HG03135 (cell line): ENCODE results near the gene SYMPK.

Experiments
- ATAC-seq: cut with Tn5 transposase; IDR thresholded peaks from one replicate; pipeline ENCODE4 v1.9.1; 2021; ENCODE audit warnings: mild to moderate bottlenecking, moderate library complexity; ENCODE audit not compliant: unreplicated experiment

The SYMPK gene

GRCh38 chr19:45886427-45887199 lies 23.7 kb upstream of the SYMPK start:
- ATAC-seq = peak; percentile 44

- peak; percentile 49 for ATAC-seq
These were observed 22.8 kb upstream of the SYMPK start, which contains the start of gene IRF2BP1 for GRCh38 chr19:45885556-45886426. Gene IRF2BP1 (minus strand): TSS chr19:45886141. CDS start chr19:45885774, 367 bp downstream.

- peak; percentile 6 for ATAC-seq
These were observed 22.0 kb upstream of the SYMPK start for GRCh38 chr19:45884682-45885555.

GRCh38 chr19:45883881-45884681 lies 21.1 kb upstream of the SYMPK start:
- no peak for ATAC-seq

GRCh38 chr19:45883586-45883880 lies 20.6 kb upstream of the SYMPK start:
- no peak for ATAC-seq

- ATAC-seq = no peak
These were observed 20.0 kb upstream of the SYMPK start for GRCh38 chr19:45882652-45883585.

- no peak for ATAC-seq
These were observed 19.1 kb upstream of the SYMPK start for GRCh38 chr19:45881909-45882528.

GRCh38 chr19:45881082-45881908 lies 18.3 kb upstream of the SYMPK start:
- ATAC-seq = no peak

GRCh38 chr19:45879971-45880370 lies 17.0 kb upstream of the SYMPK start:
- no peak for ATAC-seq

- no peak for ATAC-seq
These were observed 16.1 kb upstream of the SYMPK start for GRCh38 chr19:45879055-45879454.

GRCh38 chr19:45878043-45878794 lies 15.3 kb upstream of the SYMPK start:
- no peak for ATAC-seq

- ATAC-seq = no peak
These were observed 13.7 kb upstream of the SYMPK start for GRCh38 chr19:45876411-45877197.

- no peak for ATAC-seq
These were observed 13.1 kb upstream of the SYMPK start for GRCh38 chr19:45876161-45876410.

GRCh38 chr19:45874620-45874966 lies 11.6 kb upstream of the SYMPK start:
- ATAC-seq = no peak

- no peak for ATAC-seq
These were observed 10.3 kb upstream of the SYMPK start for GRCh38 chr19:45873219-45873772.

GRCh38 chr19:45872095-45872919 lies 9.4 kb upstream of the SYMPK start:
- no peak for ATAC-seq
